AG04450 (cell line): ENCODE data around the gene PAGR1. TPM values are rescaled to one million over a fixed set of nuclear protein-coding genes. Genes with fewer than 3 reads are reported as not detected.

Experiments
- CTCF ChIA-PET: fragments of 300-600, 350-600 bp; formaldehyde crosslinking; extraction: SDS; loops from one replicate; lab custom pipeline; 2022; ENCODE audit warnings: antibody characterized with exemption, inconsistent platforms; lab: Charles Lee
- POLR2A ChIA-PET: fragments of 350-600 bp; formaldehyde crosslinking; extraction: SDS; loops from one replicate; lab custom pipeline; 2021; ENCODE audit warnings: antibody characterized with exemption, inconsistent platforms; lab: Yijun Ruan, JAX
- DNase-seq: peaks from one replicate; pipeline ENCODE4 v3.0.0-alpha.2; 2011; ENCODE audit warnings: low read depth, low spot score
- H3K27ac ChIP-seq: one replicate; pipeline ENCODE4 v1.5.1; 2012; ENCODE audit warnings: low read depth, low read length, control low read depth
- H3K27me3 ChIP-seq: one replicate; pipeline ENCODE4 v1.6.0; 2012; ENCODE audit warnings: low read length; ENCODE audit not compliant: control insufficient read depth, insufficient read depth
- H3K4me3 ChIP-seq: 2 replicates; pipeline ENCODE4 v1.5.1; 2011; ENCODE audit warnings: mild to moderate bottlenecking, low read depth, low read length, control low read depth
- H3K9me3 ChIP-seq: 2 replicates; pipeline ENCODE4 v1.5.1; 2012; ENCODE audit warnings: low read length; ENCODE audit not compliant: control insufficient read depth, insufficient read depth
- CTCF ChIP-seq: IDR thresholded peaks from 2 replicates; pipeline ENCODE4 v1.5.1; 2011; ENCODE audit warnings: low read depth, low read length, control low read depth, inconsistent platforms
- polyA plus RNA-seq: library from polyadenylated mRNA; depleted of rRNA; stranded (reverse); fragments of >200 nt; gene quantifications from 2 replicates; pipeline ENCODE4 v1.2.3, GENCODE V29; 2011

PAGR1 gene
- polyA plus RNA-seq, 1 experiment, result 14.5 TPM

DNA sequence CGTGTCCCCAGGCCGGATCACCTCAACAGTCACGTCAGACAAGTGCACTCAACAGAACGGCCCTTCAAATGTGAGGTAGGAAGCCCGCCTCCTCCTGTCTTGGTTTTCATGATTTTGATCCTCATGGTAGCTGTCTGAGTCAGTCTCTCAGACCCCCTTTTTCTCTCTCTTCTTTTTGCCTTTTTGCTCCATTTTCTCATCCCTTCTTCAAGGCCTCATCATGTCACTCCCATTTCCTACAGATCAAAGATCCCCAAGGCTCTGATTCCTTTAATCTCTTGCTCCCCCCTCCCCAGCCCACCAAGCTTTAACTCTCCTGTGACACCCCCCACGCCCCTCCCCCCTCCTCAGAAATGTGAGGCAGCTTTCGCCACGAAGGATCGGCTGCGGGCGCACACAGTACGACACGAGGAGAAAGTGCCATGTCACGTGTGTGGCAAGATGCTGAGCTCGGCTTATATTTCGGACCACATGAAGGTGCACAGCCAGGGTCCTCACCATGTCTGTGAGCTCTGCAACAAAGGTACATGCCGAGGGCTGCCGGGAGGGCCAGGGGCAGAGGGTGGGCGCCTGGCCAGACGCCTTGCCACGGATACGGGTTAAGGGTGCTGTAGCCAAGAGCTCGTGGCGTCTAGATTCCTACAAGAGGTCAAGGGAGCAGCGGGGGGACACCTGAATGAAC is 7.6 kb upstream of the PAGR1 start:
- DNase-seq, result no peak
- ChIA-PET POLR2A (interaction anchor here (0.8 to 2.0 kb wide), 5 partner anchors 8 to 118 kb away, joined by 4 to 14 read pairs (median 5); partner anchors contain the start of genes KCTD13, MVP and PAGR1), CTCF (interaction anchor here (1.0 to 3.2 kb wide), 7 partner anchors 8 to 165 kb away, joined by 3 to 45 read pairs (median 6); partner anchors contain the start of genes MVP, PAGR1 and TAOK2)
- Histone ChIP-seq H3K27me3 (no peaks in the 10 kb centered on the region), H3K4me3 (peak overlapping the region; percentile 72), H3K27ac (peak overlapping the region; percentile 65), H3K9me3 (no peaks in the 10 kb centered on the region)
- TF ChIP-seq CTCF, result no peak

DNA sequence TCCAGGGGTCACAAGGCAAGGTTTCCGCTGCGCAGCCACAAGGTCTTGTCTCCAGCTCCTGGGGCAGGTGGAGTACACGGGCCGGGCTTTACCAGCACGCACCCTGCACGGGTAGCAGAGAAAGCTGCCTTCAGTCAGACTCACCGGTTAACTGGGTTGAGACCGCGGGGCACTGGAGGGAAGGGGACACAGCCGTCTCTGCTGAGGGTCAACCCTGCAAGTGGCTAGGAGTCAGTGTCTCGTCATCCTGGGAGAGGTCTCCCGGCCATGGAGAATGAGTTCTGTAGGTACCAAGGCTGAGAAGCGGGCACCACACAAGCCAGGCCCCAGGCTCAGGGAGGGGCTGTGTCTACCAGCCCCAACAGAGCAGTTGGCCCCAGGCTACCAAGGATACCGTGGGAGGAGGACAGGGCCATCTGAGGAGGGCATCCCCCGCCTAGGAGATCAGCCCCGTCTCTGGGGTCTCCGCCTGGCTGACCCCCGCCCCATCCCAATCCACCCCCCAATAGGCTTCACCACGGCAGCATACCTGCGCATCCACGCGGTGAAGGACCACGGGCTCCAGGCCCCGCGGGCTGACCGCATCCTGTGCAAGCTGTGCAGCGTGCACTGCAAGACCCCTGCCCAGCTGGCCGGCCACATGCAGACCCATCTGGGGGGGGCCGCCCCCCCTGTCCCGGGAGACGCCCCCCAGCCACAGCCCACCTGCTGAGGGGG is 6.8 kb upstream of the PAGR1 start:
- H3K9me3 ChIP-seq, result no peaks in the 10 kb centered on the region
- CTCF ChIA-PET, result interaction anchor here (2.0 to 3.2 kb wide), 2 partner anchors 7 to 40 kb away, joined by 13 to 45 read pairs; partner anchors contain the start of gene PAGR1
- no peak for DNase-seq
- no peak overlapping the region for H3K27ac ChIP-seq
- POLR2A ChIA-PET, result no interaction called here
- H3K4me3 ChIP-seq, result peak overlapping the region; percentile 72
- no peak for TF ChIP-seq CTCF
- H3K27me3 ChIP-seq, result no peaks in the 10 kb centered on the region

DNA sequence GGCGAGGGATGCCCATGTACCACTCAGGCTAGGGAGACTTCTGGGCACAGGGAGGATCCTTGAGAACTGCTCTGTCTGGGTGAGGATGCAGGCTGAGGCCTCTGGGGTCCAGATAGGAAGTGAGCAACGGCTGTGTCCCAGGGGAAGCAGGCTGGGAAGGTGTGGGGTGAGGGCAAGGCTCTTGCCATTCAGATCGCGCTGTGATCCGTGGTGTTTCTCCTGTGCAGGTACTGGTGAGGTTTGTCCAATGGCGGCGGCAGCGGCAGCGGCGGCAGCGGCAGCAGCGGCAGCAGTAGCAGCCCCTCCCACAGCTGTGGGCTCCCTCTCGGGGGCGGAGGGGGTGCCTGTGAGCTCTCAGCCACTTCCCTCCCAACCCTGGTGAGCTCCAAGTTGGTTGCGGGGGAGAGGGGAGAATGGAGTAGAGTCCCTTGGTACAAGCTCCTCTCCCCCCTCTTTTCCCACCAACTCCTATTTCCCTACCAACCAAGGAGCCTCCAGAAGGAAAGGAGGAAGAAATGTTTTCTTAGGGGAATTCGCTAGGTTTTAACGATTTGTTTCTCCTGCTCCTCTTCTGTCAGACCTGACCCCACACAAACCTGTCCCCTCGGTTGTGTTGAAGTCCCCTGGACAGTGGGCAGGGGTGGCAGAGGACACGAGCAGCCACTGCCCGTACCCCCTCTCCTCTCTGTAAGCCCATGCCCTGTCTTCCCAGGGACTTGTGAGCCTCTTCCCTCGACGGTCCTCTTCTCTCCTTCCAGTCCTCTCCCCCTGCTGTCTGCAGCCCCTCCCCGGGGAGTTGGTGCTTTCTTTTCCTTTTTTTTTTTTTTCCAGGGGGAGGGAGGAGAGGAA is 5.9 kb upstream of the PAGR1 start:
- no peak for DNase-seq
- TF ChIP-seq CTCF, result no peak
- ChIA-PET POLR2A (interaction anchor here (1.1 kb wide), 1 partner anchor 16 kb away, joined by 3 read pairs; no protein-coding TSS in a partner anchor), CTCF (interaction anchor here (1.0 kb wide), 1 partner anchor 38 kb away, joined by 3 read pairs; no protein-coding TSS in a partner anchor)
- Histone ChIP-seq H3K27me3 (no peaks in the 10 kb centered on the region), H3K4me3 (peak overlapping the region; percentile 5; the same call in 1 of the 2 replicates), H3K27ac (peak overlapping the region; percentile 31), H3K9me3 (no peaks in the 10 kb centered on the region)

- peak overlapping the region; percentile 31 for H3K27ac ChIP-seq
- H3K9me3 ChIP-seq, result no peaks in the 10 kb centered on the region
- no peak for DNase-seq
- no peaks in the 10 kb centered on the region for H3K27me3 ChIP-seq
- ChIA-PET POLR2A (interaction anchor here (1.0 to 1.1 kb wide), 2 partner anchors 15 to 255 kb away, joined by 3 read pairs; partner anchors contain the start of gene ALDOA), CTCF (interaction anchor here (1.0 kb wide), 1 partner anchor 37 kb away, joined by 3 read pairs; no protein-coding TSS in a partner anchor)
- no peak for TF ChIP-seq CTCF
- no peak overlapping the region; the same call in 1 of the 2 replicates for H3K4me3 ChIP-seq
Measured at GRCh38 chr16:29810699-29811169, 5.2 kb upstream of the PAGR1 start.
